Dedifferentiated amniotic fluid mesenchymal stem cell (primary cell): Measurements from ENCODE around the gene GALM.
"Not testable (repeated sequence)": the region's sequence is repeated elsewhere in the genome, so short reads cannot be mapped to it uniquely, and the experiment has no call there.

Experiments
- DNase-seq: peaks from one replicate; pipeline ENCODE4 v3.0.0-alpha.2; 2016; ENCODE audit errors: extremely low spot score

GALM gene

GRCh38 chr2:38709567-38710194 is 43.8 kb downstream of the GALM start:
- no peak for DNase-seq

- DNase-seq, result no peak
These were observed 45.6 kb downstream of the GALM start for GRCh38 chr2:38711558-38711957.

GRCh38 chr2:38712413-38712812 is 46.5 kb downstream of the GALM start:
- no peak for DNase-seq

- DNase-seq, result no peak
These were observed 47.0 kb downstream of the GALM start for GRCh38 chr2:38712871-38713270.

GRCh38 chr2:38713338-38713737 is 47.4 kb downstream of the GALM start:
- no peak for DNase-seq

- DNase-seq, result not testable (repeated sequence)
These were observed 49.0 kb downstream of the GALM start for GRCh38 chr2:38714941-38715340.

- no peak for DNase-seq
These were observed 50.3 kb downstream of the GALM start for GRCh38 chr2:38716185-38716584.

GRCh38 chr2:38718601-38719000 is 52.7 kb downstream of the GALM start:
- no peak for DNase-seq

GRCh38 chr2:38719706-38720105 is 53.8 kb downstream of the GALM start:
- no peak for DNase-seq

GRCh38 chr2:38720613-38721241 is 54.8 kb downstream of the GALM start:
- DNase-seq, result peak; percentile 87

GRCh38 chr2:38722271-38723061 is 56.6 kb downstream of the GALM start:
- DNase-seq, result no peak

GRCh38 chr2:38723173-38723572 is 57.3 kb downstream of the GALM start:
- DNase-seq, result no peak

GRCh38 chr2:38727661-38728060 is 61.7 kb downstream of the GALM start:
- DNase-seq, result no peak

- no peak for DNase-seq
These were observed 62.8 kb downstream of the GALM start for GRCh38 chr2:38728694-38729093.

GRCh38 chr2:38731090-38731489 is 65.2 kb downstream of the GALM start:
- no peak for DNase-seq

GRCh38 chr2:38731684-38732221 is 65.8 kb downstream of the GALM start:
- DNase-seq, result no peak

GRCh38 chr2:38733300-38733971 is 67.5 kb downstream of the GALM start:
- DNase-seq, result no peak

- no peak for DNase-seq
These were observed 68.6 kb downstream of the GALM start for GRCh38 chr2:38734299-38735058.

- no peak for DNase-seq
These were observed 70.0 kb downstream of the GALM start for GRCh38 chr2:38735999-38736320.

- not testable (repeated sequence) for DNase-seq
These were observed 71.2 kb downstream of the GALM start for GRCh38 chr2:38737000-38737698.

GRCh38 chr2:38737925-38738324 is 72.0 kb downstream of the GALM start:
- no peak for DNase-seq
